Thyroid gland (tissue), 4 donors: ENCODE measurements around the gene IMPDH2. TPM values are rescaled to one million over a fixed set of nuclear protein-coding genes. Genes with fewer than 3 reads are reported as not detected.

ENCODE experiments used
- DNase-seq, 2 donors: peaks; one replicate each; pipeline ENCODE4 v3.0.0-alpha.2; 2019
- H3K27ac ChIP-seq, 3 donors: fragments of 200-600 bp; sonication (generic); 1 replicate in 2 of 3; 2 replicates in 1 of 3; pipeline ENCODE4 v1.5.1; 2016 to 2019; ENCODE audit warnings: mild to moderate bottlenecking in 1 of 3, moderate library complexity in 1 of 3
- H3K27me3 ChIP-seq: fragments of 200-600 bp; sonication (generic); one replicate; pipeline ENCODE4 v1.5.1; 2019
- H3K36me3 ChIP-seq, 2 donors: fragments of 200-600 bp; sonication (generic); one replicate each; pipeline ENCODE4 v1.5.1; 2016 to 2019
- H3K4me1 ChIP-seq, 2 donors: fragments of 200-600 bp; sonication (generic); one replicate each; pipeline ENCODE4 v1.5.1; 2017 to 2019
- H3K4me3 ChIP-seq, 3 donors: fragments of 200-600 bp; sonication (generic); replicated peaks in 1 of 3; 1 replicate in 2 of 3; 2 replicates in 1 of 3; pipeline ENCODE4 v1.5.1; 2016; ENCODE audit warnings: mild to moderate bottlenecking in 1 of 3
- H3K9me3 ChIP-seq: fragments of 200-600 bp; sonication (generic); one replicate; pipeline ENCODE4 v1.5.1; 2017
- POLR2A ChIP-seq, 2 donors: fragments of 450-650 bp; IDR thresholded peaks; one replicate each; pipeline ENCODE4 v1.6.1; 2017; ENCODE audit warnings: antibody characterized with exemption in 2 of 2, mild to moderate bottlenecking in 2 of 2, moderate library complexity in 1 of 2
- WGBS, 2 donors: methylation state at CpG; one replicate each; pipeline ENCODE4 v1.1.5; 2017; 5-methylcytosine and 5-hydroxymethylcytosine counted together
- intact Hi-C: fragments of 100-400 bp; cut with DNase I; formaldehyde crosslinking; loops from one replicate; pipeline ENCODE4 v1.15.1; 2023
- total RNA-seq, 4 donors: library from RNA; depleted of rRNA; stranded (reverse); fragments of >200 nt; gene quantifications; one replicate each; pipeline ENCODE4 v1.2.3, GENCODE V29; 2016
- TF ChIP-seq, protein P1 (sequence below), 6 experiments: fragments of 200-600 bp in 3 of 6; fragments of 450-650 bp in 3 of 6; sonication (generic) in 3 of 6; IDR thresholded peaks; one replicate each; pipeline ENCODE4 v1.5.1; 2016 to 2019; ENCODE audit warnings: antibody characterized with exemption in 6 of 6, mild to moderate bottlenecking in 2 of 6, inconsistent platforms in 1 of 6, moderate library complexity in 1 of 6

Gene IMPDH2
- total RNA-seq, result 100 to 1,000 TPM in 3 of 4 donors, 10 to 100 TPM in 1; 92.9 to 159 (median 109) TPM

DNA sequence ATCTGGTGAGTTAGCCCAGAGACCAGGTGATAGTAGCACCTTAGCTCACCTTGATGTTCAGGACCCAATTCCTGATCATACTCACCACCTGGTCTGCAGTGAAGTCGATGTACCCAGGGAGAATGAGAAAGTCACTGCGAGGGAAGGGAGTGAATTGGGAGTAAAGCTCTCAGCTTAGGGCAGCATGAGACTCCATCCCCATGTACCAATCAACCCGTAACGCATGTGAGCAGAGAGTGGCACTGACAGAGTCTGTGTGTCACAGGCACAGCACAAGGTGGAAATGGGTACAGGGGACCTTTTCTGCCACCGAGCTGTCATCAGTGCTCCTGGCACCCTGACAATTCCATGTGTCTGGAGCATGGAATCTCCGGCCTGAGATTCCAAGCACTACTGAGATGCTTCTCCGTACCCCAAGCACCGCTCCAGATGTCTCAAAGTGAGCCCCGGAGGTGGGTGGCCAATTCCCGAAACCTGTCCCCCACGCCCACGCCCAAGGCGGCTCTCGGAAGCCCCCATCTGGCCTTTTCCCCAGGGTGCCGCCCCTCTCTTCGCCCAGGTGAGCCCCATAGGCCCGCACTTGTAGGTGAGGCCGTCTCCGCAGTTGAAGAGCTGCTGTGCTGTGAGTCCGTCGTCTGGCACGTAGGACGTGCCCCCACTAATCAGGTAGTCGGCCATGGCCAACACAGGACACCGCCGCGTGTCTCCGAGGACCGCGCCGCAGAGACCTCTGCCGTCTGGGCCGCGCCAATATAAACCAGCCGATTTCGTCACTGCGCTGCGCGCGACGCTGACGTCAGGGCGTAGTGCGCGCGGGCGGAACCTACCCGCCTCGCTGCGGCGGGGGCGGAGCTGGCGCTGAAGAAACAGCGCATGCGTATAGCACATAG, at the start of gene IMPDH2:
Gene IMPDH2 (minus strand): TSS at position 726 of the 890 bp plus-strand sequence. CDS start 48 bp downstream, at position 678.
- 1 to 2% methylated on average over 47 to 51 of the region's 55 CpGs for WGBS, 2 donors
- intact Hi-C loops, result loop anchor here (10.0 kb wide), 1 partner anchor 66 kb away; the partner anchor contains the start of gene QRICH1
- Histone ChIP-seq H3K4me3 (peak within 1 kb of the TSS; percentile 28 to 62 (median 56)), H3K27me3 (no peaks in the 10 kb centered on the region), H3K9me3 (no peaks in the 10 kb centered on the region), H3K27ac (peak within 1 kb of the TSS; percentile 46 to 85 (median 78)), H3K36me3 (peaks cover 50 to 56% of the 10 kb centered on the region in 2 donors), H3K4me1 (peaks cover 9 to 17% of the 10 kb centered on the region in 2 donors)
- peak; percentile 92 to 93 for DNase-seq
- TF ChIP-seq, protein P1, sequence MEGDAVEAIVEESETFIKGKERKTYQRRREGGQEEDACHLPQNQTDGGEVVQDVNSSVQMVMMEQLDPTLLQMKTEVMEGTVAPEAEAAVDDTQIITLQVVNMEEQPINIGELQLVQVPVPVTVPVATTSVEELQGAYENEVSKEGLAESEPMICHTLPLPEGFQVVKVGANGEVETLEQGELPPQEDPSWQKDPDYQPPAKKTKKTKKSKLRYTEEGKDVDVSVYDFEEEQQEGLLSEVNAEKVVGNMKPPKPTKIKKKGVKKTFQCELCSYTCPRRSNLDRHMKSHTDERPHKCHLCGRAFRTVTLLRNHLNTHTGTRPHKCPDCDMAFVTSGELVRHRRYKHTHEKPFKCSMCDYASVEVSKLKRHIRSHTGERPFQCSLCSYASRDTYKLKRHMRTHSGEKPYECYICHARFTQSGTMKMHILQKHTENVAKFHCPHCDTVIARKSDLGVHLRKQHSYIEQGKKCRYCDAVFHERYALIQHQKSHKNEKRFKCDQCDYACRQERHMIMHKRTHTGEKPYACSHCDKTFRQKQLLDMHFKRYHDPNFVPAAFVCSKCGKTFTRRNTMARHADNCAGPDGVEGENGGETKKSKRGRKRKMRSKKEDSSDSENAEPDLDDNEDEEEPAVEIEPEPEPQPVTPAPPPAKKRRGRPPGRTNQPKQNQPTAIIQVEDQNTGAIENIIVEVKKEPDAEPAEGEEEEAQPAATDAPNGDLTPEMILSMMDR (IDR thresholded peaks at IDR 0.05), result peak in 2 of 6 experiments; percentile 16 to 32
- TF ChIP-seq POLR2A (IDR thresholded peaks at IDR 0.05), result peak; percentile 54 to 95

DNA sequence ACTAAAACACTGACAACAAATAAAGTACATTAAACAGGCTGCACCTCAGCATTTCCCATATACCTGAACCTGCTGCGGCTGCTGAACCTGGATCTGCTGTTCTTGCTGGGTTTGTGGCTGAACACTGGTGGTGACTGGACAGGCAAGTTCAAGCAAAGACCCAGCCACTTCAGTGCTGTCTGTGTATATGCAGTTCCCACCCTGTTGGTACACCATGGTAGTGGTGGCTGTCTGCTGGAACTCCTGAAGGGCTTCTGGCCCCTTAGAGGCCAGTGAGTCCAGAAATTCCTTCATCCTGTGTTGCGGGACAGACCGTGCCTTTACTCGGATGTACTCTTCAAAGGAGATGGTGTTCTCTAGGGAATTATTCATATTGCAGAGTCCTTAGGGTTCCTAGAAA, 47.4 kb upstream of the IMPDH2 start:
- Histone ChIP-seq H3K4me3 (no peak overlapping the region), H3K27me3 (no peaks in the 10 kb centered on the region), H3K9me3 (no peaks in the 10 kb centered on the region), H3K4me1 (no peaks in the 10 kb centered on the region), H3K27ac (no peak overlapping the region), H3K36me3 (peaks cover 41 to 54% of the 10 kb centered on the region in 2 donors)
- TF ChIP-seq, protein P1 (IDR thresholded peaks at IDR 0.05), result no peak
- TF ChIP-seq POLR2A (IDR thresholded peaks at IDR 0.05), result no peak
- WGBS, 2 donors, result 81 to 92% methylated on average over 4 of the region's 4 CpGs
- DNase-seq, result no peak
- intact Hi-C loops, result no loop called here

DNA sequence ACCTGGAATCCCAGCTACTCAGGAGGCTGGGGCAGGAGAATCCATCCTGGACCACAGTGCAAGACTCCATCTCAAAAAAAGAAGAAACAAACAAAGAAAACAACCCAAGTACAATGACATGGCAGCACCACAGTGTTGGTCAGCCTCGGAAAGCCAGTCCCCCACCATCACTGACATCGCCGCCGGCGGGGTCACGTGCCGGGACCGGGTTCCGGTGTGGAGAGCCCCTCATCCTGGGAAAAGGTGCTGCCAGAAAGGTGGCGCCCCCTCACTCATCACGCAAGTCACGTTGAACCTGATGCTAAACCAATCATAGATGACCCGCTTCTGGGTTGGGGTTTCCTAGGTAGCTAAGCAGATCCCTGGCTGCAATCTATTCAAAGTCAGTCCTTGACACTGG, 46.9 kb upstream of the IMPDH2 start:
- Histone ChIP-seq H3K36me3 (peaks cover 43 to 60% of the 10 kb centered on the region in 2 donors), H3K9me3 (no peaks in the 10 kb centered on the region), H3K4me3 (no peak overlapping the region), H3K4me1 (no peaks in the 10 kb centered on the region), H3K27me3 (no peaks in the 10 kb centered on the region), H3K27ac (no peak overlapping the region)
- intact Hi-C loops, result no loop called here
- WGBS, 2 donors, result 95 to 97% methylated on average over 13 of the region's 13 CpGs
- no peak for TF ChIP-seq POLR2A (IDR thresholded peaks at IDR 0.05)
- TF ChIP-seq, protein P1 (IDR thresholded peaks at IDR 0.05), result no peak
- DNase-seq, result no peak

DNA sequence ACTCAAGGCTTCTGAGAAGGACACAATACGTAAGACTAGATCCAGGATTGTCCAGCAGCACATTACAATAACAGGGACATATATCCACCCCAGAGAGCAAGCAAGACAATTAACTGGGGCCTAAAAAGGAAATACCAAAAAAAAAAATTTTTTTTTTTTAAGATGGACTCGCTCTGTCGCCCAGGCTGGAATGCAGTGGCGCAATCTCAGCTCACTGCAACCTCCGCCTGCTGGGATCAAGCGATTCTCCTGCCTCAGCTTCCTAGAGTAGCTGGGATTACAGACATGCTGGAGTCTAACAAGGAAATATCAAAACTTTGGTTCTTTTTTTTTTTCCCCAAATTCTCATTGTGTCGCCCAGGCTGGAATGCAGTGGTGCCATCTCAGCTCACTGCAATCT, 28.8 kb upstream of the IMPDH2 start:
- Histone ChIP-seq H3K4me3 (no peak overlapping the region), H3K27me3 (no peaks in the 10 kb centered on the region), H3K4me1 (no peaks in the 10 kb centered on the region), H3K9me3 (no peaks in the 10 kb centered on the region), H3K36me3 (peaks cover 22 to 35% of the 10 kb centered on the region in 2 donors), H3K27ac (no peak overlapping the region)
- intact Hi-C loops, result no loop called here
- WGBS, 2 donors, result 88 to 93% methylated on average over 7 of the region's 7 CpGs
- DNase-seq, result no peak
- TF ChIP-seq POLR2A (IDR thresholded peaks at IDR 0.05), result no peak
- TF ChIP-seq, protein P1 (IDR thresholded peaks at IDR 0.05), result no peak

DNA sequence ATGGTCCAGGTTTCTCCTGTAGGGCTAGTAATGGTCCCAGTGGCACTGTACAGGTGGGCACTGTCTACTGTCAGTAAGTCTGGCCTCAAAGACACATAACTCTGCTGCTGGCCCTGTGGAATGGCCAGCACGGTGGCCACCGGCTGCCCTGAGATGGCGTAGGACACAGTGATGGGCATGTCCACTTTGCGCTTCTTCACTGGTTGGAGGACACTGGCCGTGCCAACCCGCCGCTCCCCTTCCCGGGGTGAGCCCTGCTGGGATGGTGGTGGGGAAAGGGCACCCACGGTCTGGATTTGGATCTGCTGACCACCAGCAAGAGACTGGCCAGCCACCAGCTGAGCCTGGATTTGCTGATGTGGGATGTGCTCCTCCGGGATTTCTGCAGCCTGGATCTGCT, 28.1 kb upstream of the IMPDH2 start:
- Histone ChIP-seq H3K27me3 (no peaks in the 10 kb centered on the region), H3K4me3 (no peak overlapping the region), H3K9me3 (no peaks in the 10 kb centered on the region), H3K4me1 (no peaks in the 10 kb centered on the region), H3K36me3 (peaks cover 25 to 31% of the 10 kb centered on the region in 2 donors), H3K27ac (no peak overlapping the region)
- WGBS, 2 donors, result 84 to 100% methylated on average over 2 to 8 of the region's 10 CpGs
- no peak for TF ChIP-seq POLR2A (IDR thresholded peaks at IDR 0.05)
- TF ChIP-seq, protein P1 (IDR thresholded peaks at IDR 0.05), result no peak
- intact Hi-C loops, result no loop called here
- DNase-seq, result no peak
